ENCODE measurements around the gene KCNJ1.

- TF ChIP-seq, protein P1, sequence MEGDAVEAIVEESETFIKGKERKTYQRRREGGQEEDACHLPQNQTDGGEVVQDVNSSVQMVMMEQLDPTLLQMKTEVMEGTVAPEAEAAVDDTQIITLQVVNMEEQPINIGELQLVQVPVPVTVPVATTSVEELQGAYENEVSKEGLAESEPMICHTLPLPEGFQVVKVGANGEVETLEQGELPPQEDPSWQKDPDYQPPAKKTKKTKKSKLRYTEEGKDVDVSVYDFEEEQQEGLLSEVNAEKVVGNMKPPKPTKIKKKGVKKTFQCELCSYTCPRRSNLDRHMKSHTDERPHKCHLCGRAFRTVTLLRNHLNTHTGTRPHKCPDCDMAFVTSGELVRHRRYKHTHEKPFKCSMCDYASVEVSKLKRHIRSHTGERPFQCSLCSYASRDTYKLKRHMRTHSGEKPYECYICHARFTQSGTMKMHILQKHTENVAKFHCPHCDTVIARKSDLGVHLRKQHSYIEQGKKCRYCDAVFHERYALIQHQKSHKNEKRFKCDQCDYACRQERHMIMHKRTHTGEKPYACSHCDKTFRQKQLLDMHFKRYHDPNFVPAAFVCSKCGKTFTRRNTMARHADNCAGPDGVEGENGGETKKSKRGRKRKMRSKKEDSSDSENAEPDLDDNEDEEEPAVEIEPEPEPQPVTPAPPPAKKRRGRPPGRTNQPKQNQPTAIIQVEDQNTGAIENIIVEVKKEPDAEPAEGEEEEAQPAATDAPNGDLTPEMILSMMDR (conservative IDR thresholded peaks at IDR 0.05; ENCODE audit: low read depth in 2 of 2): no peak
- TF ChIP-seq POLR2AphosphoS5 (IDR thresholded peaks at IDR 0.05; ENCODE audit: low read depth) (no peak), CREB1 (CRISPR knock-in tag; IDR thresholded peaks at IDR 0.05; ENCODE audit: low read depth) (no peak), ZNF331 (CRISPR knock-in tag; IDR thresholded peaks at IDR 0.05; ENCODE audit: low read depth) (no peak), ZNF462 (CRISPR knock-in tag; IDR thresholded peaks at IDR 0.05) (no peak), EZH2phosphoT487 (IDR thresholded peaks at IDR 0.05; ENCODE audit: unreplicated experiment) (no peak), REST (IDR thresholded peaks at IDR 0.05; ENCODE audit: unreplicated experiment) (no peak), EZH2 (IDR thresholded peaks at IDR 0.05; ENCODE audit: low read depth, unreplicated experiment) (no peak), JUNB (IDR thresholded peaks at IDR 0.05; ENCODE audit: unreplicated experiment) (no peak), ETS1 (IDR thresholded peaks at IDR 0.05) (no peak), ZNF114 (CRISPR knock-in tag; IDR thresholded peaks at IDR 0.05) (no peak), NANOG (IDR thresholded peaks at IDR 0.05; ENCODE audit: borderline replicate concordance) (no peak)
Measured at GRCh38 chr11:128907585-128907984, 40.5 kb upstream of the KCNJ1 start.

Data from GM23338 (cell line).